ENCODE measurements around the gene MT1M. TPM values are rescaled to one million over a fixed set of nuclear protein-coding genes. Genes with fewer than 3 reads are reported as not detected.
A peak's percentile ranks its signal among the peaks of the same experiment; 100 is the strongest.

The MT1M gene
- total and polyA plus RNA-seq, 7 donors = 3.9 to 106 (median 14.8) TPM

GRCh38 chr16:56605475-56605874 lies 27.0 kb upstream of the MT1M start:
- DNase-seq = no peak
- H3K4me1 ChIP-seq = peaks cover 0 to 42% (median 39%) of the 10 kb centered on the region in 4 donors
- H3K9me3 ChIP-seq = no peaks in the 10 kb centered on the region
- H3K4me3 ChIP-seq = no peak overlapping the region
- H3K27ac ChIP-seq = peak overlapping the region; percentile 86 to 93 (median 89)
- no peaks in the 10 kb centered on the region for H3K36me3 ChIP-seq
- WGBS, 2 donors = 80 to 85% methylated on average over 1 of the region's 1 CpG
- H3K27me3 ChIP-seq = no peaks in the 10 kb centered on the region
- intact Hi-C loops (cut with DNase I) = loop anchor here (5.0 to 10.0 kb wide), 3 partner anchors 37 to 329 kb away; partner anchors contain the start of genes AMFR and HERPUD1
- TF ChIP-seq EP300 (IDR thresholded peaks at IDR 0.05) = no peak
- TF ChIP-seq POLR2AphosphoS5 (IDR thresholded peaks at IDR 0.05) = no peak
- TF ChIP-seq CTCF (IDR thresholded peaks at IDR 0.05) = no peak
- TF ChIP-seq POLR2A (IDR thresholded peaks at IDR 0.05) = no peak

GRCh38 chr16:56606071-56606475 lies 26.4 kb upstream of the MT1M start:
- peak; percentile 85 for DNase-seq
- Histone ChIP-seq H3K9me3 (no peaks in the 10 kb centered on the region), H3K36me3 (no peaks in the 10 kb centered on the region), H3K4me3 (no peak overlapping the region), H3K4me1 (peaks cover 0 to 44% (median 44%) of the 10 kb centered on the region in 4 donors), H3K27me3 (no peaks in the 10 kb centered on the region), H3K27ac (peak overlapping the region; percentile 86 to 93 (median 89))
- intact Hi-C loops (cut with DNase I) = loop anchor here (5.0 to 10.0 kb wide), 3 partner anchors 36 to 329 kb away; partner anchors contain the start of genes AMFR and HERPUD1
- no peak for TF ChIP-seq CTCF (IDR thresholded peaks at IDR 0.05)
- 79 to 87% methylated on average over 3 of the region's 3 CpGs for WGBS, 2 donors

GRCh38 chr16:56606476-56607108 lies 25.9 kb upstream of the MT1M start:
- Histone ChIP-seq H3K27me3 (no peaks in the 10 kb centered on the region), H3K36me3 (no peaks in the 10 kb centered on the region), H3K27ac (peak overlapping the region; percentile 86 to 93 (median 89)), H3K4me3 (no peak overlapping the region), H3K9me3 (no peaks in the 10 kb centered on the region), H3K4me1 (peaks cover 0 to 44% (median 44%) of the 10 kb centered on the region in 4 donors)
- TF ChIP-seq EP300 (IDR thresholded peaks at IDR 0.05) (no peak), POLR2AphosphoS5 (IDR thresholded peaks at IDR 0.05) (peak in 2 of 4 donors; percentile 34 to 44)
- 71 to 82% methylated on average over 8 of the region's 8 CpGs for WGBS, 2 donors
- no peak for DNase-seq
- intact Hi-C loops (cut with DNase I) = loop anchor here (5.0 to 10.0 kb wide), 3 partner anchors 36 to 328 kb away; partner anchors contain the start of genes AMFR and HERPUD1

- TF ChIP-seq POLR2AphosphoS5 (IDR thresholded peaks at IDR 0.05) (peak; percentile 78 to 97 (median 86)), CTCF (IDR thresholded peaks at IDR 0.05) (no peak), EP300 (IDR thresholded peaks at IDR 0.05) (peak; percentile 76 to 96 (median 90)), POLR2A (IDR thresholded peaks at IDR 0.05) (no peak)
- intact Hi-C loops (cut with DNase I) = loop anchor here (5.0 to 10.0 kb wide), 3 partner anchors 35 to 328 kb away; partner anchors contain the start of genes AMFR and HERPUD1
- Histone ChIP-seq H3K9me3 (no peaks in the 10 kb centered on the region), H3K27ac (peak overlapping the region; percentile 86 to 93 (median 89)), H3K36me3 (no peaks in the 10 kb centered on the region), H3K4me3 (no peak overlapping the region), H3K4me1 (peaks cover 0 to 44% (median 44%) of the 10 kb centered on the region in 4 donors), H3K27me3 (no peaks in the 10 kb centered on the region)
- WGBS, 2 donors = 67 to 82% methylated on average over 14 of the region's 14 CpGs
- DNase-seq = peak; percentile 95
Observed at GRCh38 chr16:56607109-56607618, 25.3 kb upstream of the MT1M start.

- intact Hi-C loops (cut with DNase I) = loop anchor here (1.0 to 10.0 kb wide), 5 partner anchors 18 to 327 kb away; partner anchors contain the start of genes AMFR, HERPUD1, MT1E and MT1X
- Histone ChIP-seq H3K36me3 (no peaks in the 10 kb centered on the region), H3K4me1 (peaks cover 0 to 44% (median 44%) of the 10 kb centered on the region in 4 donors), H3K27ac (peak overlapping the region; percentile 86 to 93 (median 89)), H3K4me3 (peak overlapping the region in 3 of 4 donors; percentile 47 to 62 (median 59)), H3K9me3 (no peaks in the 10 kb centered on the region), H3K27me3 (no peaks in the 10 kb centered on the region)
- DNase-seq = no peak
- TF ChIP-seq EP300 (IDR thresholded peaks at IDR 0.05) (no peak), POLR2AphosphoS5 (IDR thresholded peaks at IDR 0.05) (no peak), POLR2A (IDR thresholded peaks at IDR 0.05) (no peak), CTCF (IDR thresholded peaks at IDR 0.05) (no peak)
- WGBS, 2 donors = 73 to 80% methylated on average over 2 of the region's 2 CpGs
Observed at GRCh38 chr16:56607675-56608042, 24.8 kb upstream of the MT1M start.
